ENCODE results near the gene B3GNT9. TPM values are rescaled to one million over a fixed set of nuclear protein-coding genes. Genes with fewer than 3 reads are reported as not detected.

B3GNT9 gene, protein sequence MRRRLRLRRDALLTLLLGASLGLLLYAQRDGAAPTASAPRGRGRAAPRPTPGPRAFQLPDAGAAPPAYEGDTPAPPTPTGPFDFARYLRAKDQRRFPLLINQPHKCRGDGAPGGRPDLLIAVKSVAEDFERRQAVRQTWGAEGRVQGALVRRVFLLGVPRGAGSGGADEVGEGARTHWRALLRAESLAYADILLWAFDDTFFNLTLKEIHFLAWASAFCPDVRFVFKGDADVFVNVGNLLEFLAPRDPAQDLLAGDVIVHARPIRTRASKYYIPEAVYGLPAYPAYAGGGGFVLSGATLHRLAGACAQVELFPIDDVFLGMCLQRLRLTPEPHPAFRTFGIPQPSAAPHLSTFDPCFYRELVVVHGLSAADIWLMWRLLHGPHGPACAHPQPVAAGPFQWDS
- 12.8 TPM for total RNA-seq

DNA sequence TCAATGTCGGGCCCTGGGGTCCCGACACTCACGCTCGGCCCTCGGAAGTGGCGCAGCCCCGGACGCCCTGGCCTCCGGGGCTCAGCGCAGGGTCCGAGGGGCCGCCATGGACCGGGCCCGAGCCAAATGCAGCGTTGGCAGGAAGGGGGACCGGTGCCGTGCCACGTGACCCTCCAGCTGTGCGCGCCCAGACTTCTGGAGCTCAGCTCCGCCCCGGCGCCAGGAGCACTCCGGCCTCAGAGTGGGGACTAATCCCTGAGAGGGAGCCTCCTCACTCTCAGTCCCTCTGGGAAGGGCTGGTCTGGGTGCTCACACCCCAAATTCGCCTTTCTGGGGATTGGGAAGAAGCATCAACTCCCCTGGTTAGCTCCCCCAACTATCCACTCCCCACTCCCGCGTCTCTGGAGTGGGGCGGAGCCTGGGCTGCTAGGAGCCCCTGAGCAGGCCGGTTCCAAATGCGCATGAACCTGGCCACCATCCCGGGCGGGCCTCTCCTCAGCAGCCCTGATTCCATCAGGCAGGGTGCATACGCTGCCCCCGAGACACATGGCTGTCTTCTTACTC, at the start of gene B3GNT9:
Gene B3GNT9 (minus strand): TSS at position 166 of the 564 bp plus-strand sequence. CDS start 513 bp downstream, outside the sequence.
- no peaks in the 10 kb centered on the region for H3K27me3 ChIP-seq
- intact Hi-C loops (cut with DNase I): loop anchor here (5.0 kb wide), 1 partner anchor 36 kb away; no protein-coding TSS in a partner anchor
- TF ChIP-seq, protein P1, sequence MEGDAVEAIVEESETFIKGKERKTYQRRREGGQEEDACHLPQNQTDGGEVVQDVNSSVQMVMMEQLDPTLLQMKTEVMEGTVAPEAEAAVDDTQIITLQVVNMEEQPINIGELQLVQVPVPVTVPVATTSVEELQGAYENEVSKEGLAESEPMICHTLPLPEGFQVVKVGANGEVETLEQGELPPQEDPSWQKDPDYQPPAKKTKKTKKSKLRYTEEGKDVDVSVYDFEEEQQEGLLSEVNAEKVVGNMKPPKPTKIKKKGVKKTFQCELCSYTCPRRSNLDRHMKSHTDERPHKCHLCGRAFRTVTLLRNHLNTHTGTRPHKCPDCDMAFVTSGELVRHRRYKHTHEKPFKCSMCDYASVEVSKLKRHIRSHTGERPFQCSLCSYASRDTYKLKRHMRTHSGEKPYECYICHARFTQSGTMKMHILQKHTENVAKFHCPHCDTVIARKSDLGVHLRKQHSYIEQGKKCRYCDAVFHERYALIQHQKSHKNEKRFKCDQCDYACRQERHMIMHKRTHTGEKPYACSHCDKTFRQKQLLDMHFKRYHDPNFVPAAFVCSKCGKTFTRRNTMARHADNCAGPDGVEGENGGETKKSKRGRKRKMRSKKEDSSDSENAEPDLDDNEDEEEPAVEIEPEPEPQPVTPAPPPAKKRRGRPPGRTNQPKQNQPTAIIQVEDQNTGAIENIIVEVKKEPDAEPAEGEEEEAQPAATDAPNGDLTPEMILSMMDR (IDR thresholded peaks at IDR 0.05): no peak
- TF ChIP-seq POLR2A (IDR thresholded peaks at IDR 0.05) (no peak), POLR2AphosphoS5 (IDR thresholded peaks at IDR 0.05; ENCODE audit: insufficient read depth in 1 of 2, low read depth in 1 of 2) (peak in 1 of 2 donors; percentile 84)
- H3K27ac ChIP-seq: peak within 1 kb of the TSS; percentile 85
- peaks cover 0 to 26% of the 10 kb centered on the region in 2 donors for H3K36me3 ChIP-seq
- H3K4me3 ChIP-seq: peak within 1 kb of the TSS; percentile 60 to 71
- H3K4me1 ChIP-seq: peaks cover 24% of the 10 kb centered on the region
- DNase-seq (ENCODE audit: extremely low spot score in 2 of 2): no peak
- no peaks in the 10 kb centered on the region for H3K9me3 ChIP-seq

DNA sequence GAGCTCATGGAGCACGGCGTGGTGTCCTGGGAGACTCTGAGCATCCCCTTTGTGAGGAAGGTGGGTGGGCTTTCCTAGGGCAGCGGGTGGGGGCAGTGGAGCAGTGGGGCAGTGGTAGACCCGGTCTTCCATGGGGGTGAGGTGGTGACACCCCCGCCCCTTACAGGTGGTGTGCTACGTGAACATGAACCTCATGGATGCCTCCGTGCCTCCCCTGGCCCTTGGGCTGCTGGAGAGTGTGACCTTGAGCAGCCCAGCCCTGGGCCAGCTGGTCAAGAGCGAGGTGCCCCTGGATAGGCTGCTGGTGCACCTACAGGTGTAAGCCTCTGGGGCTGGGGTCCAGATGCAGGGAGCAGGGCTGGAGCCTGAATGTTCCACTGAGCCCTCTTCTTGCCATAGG, 49.7 kb upstream of the B3GNT9 start:
- Histone ChIP-seq H3K9me3 (no peaks in the 10 kb centered on the region), H3K27ac (no peak overlapping the region), H3K4me3 (no peak overlapping the region), H3K4me1 (peaks cover 13% of the 10 kb centered on the region), H3K27me3 (no peaks in the 10 kb centered on the region), H3K36me3 (peaks cover 3 to 46% of the 10 kb centered on the region in 2 donors)
- intact Hi-C loops (cut with DNase I): no loop called here
- no peak for DNase-seq (ENCODE audit: extremely low spot score in 2 of 2)
- TF ChIP-seq POLR2A (IDR thresholded peaks at IDR 0.05) (no peak), POLR2AphosphoS5 (IDR thresholded peaks at IDR 0.05; ENCODE audit: insufficient read depth in 1 of 2, low read depth in 1 of 2) (no peak)
- TF ChIP-seq, protein P1 (IDR thresholded peaks at IDR 0.05): no peak

DNA sequence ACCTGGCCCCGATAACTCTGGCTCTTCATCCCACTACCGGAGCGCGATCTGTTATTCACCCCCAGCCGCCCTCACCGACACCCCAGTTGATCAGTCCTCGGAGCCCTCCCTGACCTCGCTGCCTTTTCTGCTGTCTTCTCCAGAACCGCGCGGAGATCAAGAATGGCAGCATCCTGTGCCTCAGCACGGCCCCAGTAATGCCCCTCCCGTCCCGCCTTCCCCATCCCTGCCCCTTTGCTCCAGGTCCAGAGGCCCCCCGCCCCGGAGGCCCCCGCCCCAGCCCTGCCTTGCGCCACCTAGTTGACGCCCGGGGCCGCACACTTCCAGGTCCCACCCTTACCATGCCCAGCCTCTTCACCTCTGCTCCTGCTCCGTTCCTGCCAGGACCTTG, 49.0 kb upstream of the B3GNT9 start:
- Histone ChIP-seq H3K36me3 (peaks cover 7 to 53% of the 10 kb centered on the region in 2 donors), H3K4me3 (peak overlapping the region; percentile 32 to 46), H3K27ac (no peak overlapping the region), H3K4me1 (peaks cover 13% of the 10 kb centered on the region), H3K9me3 (no peaks in the 10 kb centered on the region), H3K27me3 (no peaks in the 10 kb centered on the region)
- no peak for TF ChIP-seq POLR2AphosphoS5 (IDR thresholded peaks at IDR 0.05; ENCODE audit: insufficient read depth in 1 of 2, low read depth in 1 of 2)
- TF ChIP-seq POLR2A (IDR thresholded peaks at IDR 0.05): no peak
- TF ChIP-seq, protein P1 (IDR thresholded peaks at IDR 0.05): no peak
- intact Hi-C loops (cut with DNase I): loop anchor here (5.0 kb wide), 1 partner anchor 883 kb away; no protein-coding TSS in a partner anchor
- DNase-seq (ENCODE audit: extremely low spot score in 2 of 2): no peak

DNA sequence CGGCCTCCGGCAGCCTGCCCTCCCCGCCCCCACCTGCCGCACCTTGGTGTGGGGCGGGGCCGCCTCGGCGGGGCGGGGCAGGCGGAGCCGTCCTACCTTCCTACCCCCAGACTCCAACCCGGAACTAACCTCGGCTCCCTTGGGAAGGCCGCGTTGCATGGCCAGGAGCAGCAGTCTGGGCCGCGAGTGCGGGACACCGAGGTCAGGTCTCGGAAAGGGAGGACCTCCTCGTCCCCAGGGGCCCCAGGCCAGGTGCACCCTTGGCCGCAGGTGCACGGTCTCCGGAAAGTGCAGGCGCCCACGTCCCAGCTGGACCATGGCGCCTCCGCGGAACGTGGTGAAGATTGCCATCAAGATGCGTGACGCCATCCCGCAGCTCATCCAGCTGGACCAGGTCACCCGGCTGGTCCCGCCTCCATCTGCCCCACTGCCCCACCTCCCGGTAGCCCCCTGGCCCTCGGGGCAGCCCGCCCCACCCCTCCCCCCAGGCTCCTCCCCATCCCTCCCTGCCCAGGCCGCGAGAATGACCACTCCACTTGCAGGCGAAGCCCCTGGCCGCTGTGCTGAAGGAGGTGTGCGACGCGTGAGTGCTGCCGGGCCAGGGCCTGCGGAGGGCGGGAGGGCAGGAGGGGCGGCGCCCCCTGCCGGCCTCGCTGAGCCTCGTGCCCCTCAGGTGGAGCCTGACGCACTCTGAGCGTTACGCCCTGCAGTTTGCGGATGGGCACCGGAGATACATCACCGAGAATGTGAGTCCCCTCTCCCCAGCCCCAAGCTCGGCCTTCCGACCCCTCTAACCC, 48.4 kb upstream of the B3GNT9 start, which contains the start of gene ELMO3:
Gene ELMO3 (plus strand): TSS at position 121 of the 797 bp plus-strand sequence. CDS start 196 bp downstream, at position 317.
- TF ChIP-seq, protein P1 (IDR thresholded peaks at IDR 0.05): peak in 1 of 3 experiments; percentile 12
- TF ChIP-seq POLR2A (IDR thresholded peaks at IDR 0.05) (no peak), POLR2AphosphoS5 (IDR thresholded peaks at IDR 0.05; ENCODE audit: insufficient read depth in 1 of 2, low read depth in 1 of 2) (peak in 1 of 2 donors; percentile 36)
- Histone ChIP-seq H3K36me3 (peaks cover 7 to 59% of the 10 kb centered on the region in 2 donors), H3K9me3 (no peaks in the 10 kb centered on the region), H3K27me3 (no peaks in the 10 kb centered on the region), H3K4me1 (peaks cover 15% of the 10 kb centered on the region), H3K27ac (peak within 1 kb of the TSS; percentile 38), H3K4me3 (peak within 1 kb of the TSS; percentile 32 to 46)
- no peak for DNase-seq (ENCODE audit: extremely low spot score in 2 of 2)
- intact Hi-C loops (cut with DNase I): loop anchor here (5.0 kb wide), 1 partner anchor 882 kb away; no protein-coding TSS in a partner anchor
